KMS-11 (cell line): Measurements from ENCODE around the gene ITFG1.

Experiments used
- H2AFZ ChIP-seq: fragments of 200-600 bp; sonication (generic); 2 replicates; pipeline ENCODE4 v1.6.1; 2016; ENCODE audit warnings: antibody characterized with exemption, mixed run types, low read depth
- H3K27ac ChIP-seq: fragments of 200-600 bp; sonication (generic); 2 replicates; pipeline ENCODE4 v1.6.1; 2016; ENCODE audit warnings: mild to moderate bottlenecking, mixed run types
- H3K27me3 ChIP-seq: fragments of 200-600 bp; sonication (generic); 2 replicates; pipeline ENCODE4 v1.6.1; 2017; ENCODE audit warnings: mild to moderate bottlenecking, low read depth, mixed run types, moderate library complexity; ENCODE audit not compliant: insufficient read depth
- H3K36me3 ChIP-seq: fragments of 200-600 bp; sonication (generic); 2 replicates; pipeline ENCODE4 v1.6.1; 2017; ENCODE audit warnings: mild to moderate bottlenecking, mixed run types; ENCODE audit not compliant: insufficient read depth
- H3K4me1 ChIP-seq: fragments of 200-600 bp; sonication (generic); 2 replicates; pipeline ENCODE4 v1.6.1; 2016; ENCODE audit warnings: mild to moderate bottlenecking, low read depth, mixed run types; ENCODE audit not compliant: poor library complexity, severe bottlenecking
- H3K4me2 ChIP-seq: fragments of 200-600 bp; sonication (generic); 2 replicates; pipeline ENCODE4 v1.7.0; 2016; ENCODE audit warnings: mild to moderate bottlenecking, mixed run types
- H3K4me3 ChIP-seq: fragments of 200-600 bp; sonication (generic); IDR thresholded peaks from 2 replicates; pipeline ENCODE4 v1.6.1; 2017; ENCODE audit warnings: low read depth, low read length, mixed read lengths; ENCODE audit not compliant: insufficient read depth
- H3K79me2 ChIP-seq: fragments of 200-600 bp; sonication (generic); 2 replicates; pipeline ENCODE4 v1.6.1; 2016; ENCODE audit warnings: low read depth, mixed run types; ENCODE audit not compliant: insufficient read depth
- H3K9ac ChIP-seq: fragments of 200-600 bp; sonication (generic); 2 replicates; pipeline ENCODE4 v1.6.1; 2016; ENCODE audit warnings: mild to moderate bottlenecking, mixed run types
- H4K20me1 ChIP-seq: fragments of 200-600 bp; sonication (generic); 2 replicates; pipeline ENCODE4 v1.6.1; 2016; ENCODE audit warnings: mild to moderate bottlenecking, mixed run types; ENCODE audit not compliant: insufficient read depth
- TF ChIP-seq, protein P1 (sequence below): fragments of 200-600 bp; sonication (generic); conservative IDR thresholded peaks from 2 replicates; pipeline ENCODE4 v1.6.1; 2017; ENCODE audit warnings: low read depth, mild to moderate bottlenecking, antibody characterized with exemption, low read length, moderate library complexity, mixed read lengths

The ITFG1 gene

DNA sequence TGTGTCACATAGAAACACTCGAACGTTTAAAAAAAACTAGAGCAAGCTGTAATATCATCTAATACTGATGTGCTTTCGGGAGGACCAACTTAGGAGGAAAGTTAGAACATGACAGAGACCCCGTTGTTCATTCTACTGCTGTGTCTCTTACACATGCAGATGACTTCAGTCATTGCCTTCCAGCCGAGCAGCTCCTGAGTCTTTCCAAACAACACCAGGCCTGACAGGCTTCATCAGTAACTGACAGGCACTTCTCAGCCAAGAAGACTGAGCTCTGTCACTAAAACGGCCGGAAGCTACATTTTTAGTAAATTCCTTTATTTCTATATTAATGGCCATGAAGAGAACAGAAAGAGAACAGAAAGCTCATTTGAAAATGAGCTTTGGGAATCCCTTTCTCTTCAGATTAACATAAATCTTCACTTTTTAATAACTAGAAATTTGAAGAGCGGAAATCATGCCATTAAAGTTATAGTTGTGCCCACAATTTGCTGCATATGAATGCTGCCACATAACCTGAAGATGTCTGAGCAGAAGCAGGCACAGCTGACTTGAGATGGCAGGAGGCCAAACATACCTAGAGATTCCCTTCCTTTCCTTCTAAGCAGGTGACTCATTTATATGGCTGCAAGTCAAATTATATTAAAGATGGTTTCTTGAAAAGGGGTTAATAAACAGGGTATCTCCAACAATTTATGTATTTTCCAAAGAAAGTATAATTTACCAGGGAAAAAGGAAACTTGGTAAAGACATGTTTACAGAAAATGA is 148.9 kb downstream of the ITFG1 start:
- Histone ChIP-seq H3K36me3 (no peaks in the 10 kb centered on the region), H3K4me1 (no peaks in the 10 kb centered on the region), H3K4me3 (no peak overlapping the region), H3K4me2 (no peak overlapping the region), H3K27ac (no peak overlapping the region), H3K27me3 (no peaks in the 10 kb centered on the region), H2AFZ (no peak overlapping the region), H3K9ac (no peak overlapping the region), H3K79me2 (no peaks in the 10 kb centered on the region), H4K20me1 (no peaks in the 10 kb centered on the region)
- TF ChIP-seq, protein P1, sequence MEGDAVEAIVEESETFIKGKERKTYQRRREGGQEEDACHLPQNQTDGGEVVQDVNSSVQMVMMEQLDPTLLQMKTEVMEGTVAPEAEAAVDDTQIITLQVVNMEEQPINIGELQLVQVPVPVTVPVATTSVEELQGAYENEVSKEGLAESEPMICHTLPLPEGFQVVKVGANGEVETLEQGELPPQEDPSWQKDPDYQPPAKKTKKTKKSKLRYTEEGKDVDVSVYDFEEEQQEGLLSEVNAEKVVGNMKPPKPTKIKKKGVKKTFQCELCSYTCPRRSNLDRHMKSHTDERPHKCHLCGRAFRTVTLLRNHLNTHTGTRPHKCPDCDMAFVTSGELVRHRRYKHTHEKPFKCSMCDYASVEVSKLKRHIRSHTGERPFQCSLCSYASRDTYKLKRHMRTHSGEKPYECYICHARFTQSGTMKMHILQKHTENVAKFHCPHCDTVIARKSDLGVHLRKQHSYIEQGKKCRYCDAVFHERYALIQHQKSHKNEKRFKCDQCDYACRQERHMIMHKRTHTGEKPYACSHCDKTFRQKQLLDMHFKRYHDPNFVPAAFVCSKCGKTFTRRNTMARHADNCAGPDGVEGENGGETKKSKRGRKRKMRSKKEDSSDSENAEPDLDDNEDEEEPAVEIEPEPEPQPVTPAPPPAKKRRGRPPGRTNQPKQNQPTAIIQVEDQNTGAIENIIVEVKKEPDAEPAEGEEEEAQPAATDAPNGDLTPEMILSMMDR = no peak

- Histone ChIP-seq H3K27me3 (no peaks in the 10 kb centered on the region), H3K4me2 (no peak overlapping the region), H3K4me3 (no peak overlapping the region), H3K9ac (no peak overlapping the region), H4K20me1 (no peaks in the 10 kb centered on the region), H2AFZ (no peak overlapping the region), H3K36me3 (no peaks in the 10 kb centered on the region), H3K27ac (no peak overlapping the region), H3K4me1 (no peaks in the 10 kb centered on the region), H3K79me2 (no peaks in the 10 kb centered on the region)
- TF ChIP-seq, protein P1 = no peak
Observed at GRCh38 chr16:47310792-47311211, 150.1 kb downstream of the ITFG1 start.

- no peak overlapping the region for H3K9ac ChIP-seq
- H3K36me3 ChIP-seq = no peaks in the 10 kb centered on the region
- no peaks in the 10 kb centered on the region for H4K20me1 ChIP-seq
- H3K27me3 ChIP-seq = no peaks in the 10 kb centered on the region
- H2AFZ ChIP-seq = no peak overlapping the region
- no peak overlapping the region for H3K4me2 ChIP-seq
- no peaks in the 10 kb centered on the region for H3K4me1 ChIP-seq
- no peak overlapping the region for H3K4me3 ChIP-seq
- no peaks in the 10 kb centered on the region for H3K79me2 ChIP-seq
- TF ChIP-seq, protein P1 = no peak
- no peak overlapping the region for H3K27ac ChIP-seq
Observed at GRCh38 chr16:47309581-47310312, 151.1 kb downstream of the ITFG1 start.

DNA sequence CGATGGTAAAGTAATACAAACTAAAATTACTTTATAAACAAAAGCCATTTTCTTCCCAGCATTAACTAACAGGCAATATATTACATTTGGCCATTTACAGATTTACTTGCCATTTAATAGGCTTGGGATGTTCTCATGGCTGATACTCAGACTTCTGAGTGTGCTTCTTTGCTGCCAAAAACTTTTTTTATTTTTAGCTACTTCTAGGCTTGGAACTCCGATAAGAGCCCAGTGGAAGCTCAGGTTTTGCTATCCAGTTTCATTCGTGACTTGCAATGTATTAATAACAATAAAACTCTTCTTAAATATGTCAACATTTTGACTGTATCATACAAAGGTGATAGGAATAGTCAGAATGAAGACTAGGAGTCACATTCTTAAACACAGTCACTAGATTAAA is 152.3 kb downstream of the ITFG1 start:
- no peak overlapping the region for H2AFZ ChIP-seq
- H3K4me2 ChIP-seq = no peak overlapping the region
- H3K4me1 ChIP-seq = no peaks in the 10 kb centered on the region
- TF ChIP-seq, protein P1 = no peak
- no peaks in the 10 kb centered on the region for H3K36me3 ChIP-seq
- H3K27me3 ChIP-seq = no peaks in the 10 kb centered on the region
- no peaks in the 10 kb centered on the region for H4K20me1 ChIP-seq
- H3K9ac ChIP-seq = no peak overlapping the region
- H3K27ac ChIP-seq = no peak overlapping the region
- no peak overlapping the region for H3K4me3 ChIP-seq
- H3K79me2 ChIP-seq = no peaks in the 10 kb centered on the region
